HG03460 (cell line): Measurements from ENCODE around the gene ADH1B.
"Not testable (repeated sequence)": the region's sequence is repeated elsewhere in the genome, so short reads cannot be mapped to it uniquely, and the experiment has no call there.

Experiments
- ATAC-seq: cut with Tn5 transposase; IDR thresholded peaks from one replicate; pipeline ENCODE4 v1.9.1; 2021; ENCODE audit not compliant: unreplicated experiment

The ADH1B gene

GRCh38 chr4:99321241-99322191, at the start of gene ADH1B:
Gene ADH1B (minus strand): TSS chr4:99321401. CDS start chr4:99321331, 70 bp downstream.
- no peak for ATAC-seq

GRCh38 chr4:99367817-99368216, 46.6 kb upstream of the ADH1B start:
- not testable (repeated sequence) for ATAC-seq

- ATAC-seq = no peak
These were observed 45.3 kb upstream of the ADH1B start for GRCh38 chr4:99366491-99366890.

- no peak for ATAC-seq
These were observed 41.6 kb upstream of the ADH1B start for GRCh38 chr4:99362768-99363167.

GRCh38 chr4:99361899-99362275, 40.7 kb upstream of the ADH1B start:
- no peak for ATAC-seq

GRCh38 chr4:99361268-99361898, 40.2 kb upstream of the ADH1B start:
- ATAC-seq = no peak

- no peak for ATAC-seq
These were observed 38.4 kb upstream of the ADH1B start for GRCh38 chr4:99359480-99360204.

GRCh38 chr4:99357948-99358347, 36.7 kb upstream of the ADH1B start:
- no peak for ATAC-seq

GRCh38 chr4:99356992-99357391, 35.8 kb upstream of the ADH1B start:
- peak; percentile 79 for ATAC-seq

GRCh38 chr4:99356149-99356548, 34.9 kb upstream of the ADH1B start:
- not testable (repeated sequence) for ATAC-seq

GRCh38 chr4:99352602-99353537, 31.7 kb upstream of the ADH1B start, which contains the start of gene ADH1C:
Gene ADH1C (minus strand): TSS chr4:99352746. CDS start chr4:99352675, 71 bp downstream.
- ATAC-seq = no peak

GRCh38 chr4:99351487-99351886, 30.3 kb upstream of the ADH1B start:
- ATAC-seq = no peak

- ATAC-seq = no peak
These were observed 28.1 kb upstream of the ADH1B start for GRCh38 chr4:99349338-99349737.

GRCh38 chr4:99342624-99343023, 21.4 kb upstream of the ADH1B start:
- ATAC-seq = not testable (repeated sequence)

GRCh38 chr4:99341426-99341825, 20.2 kb upstream of the ADH1B start:
- ATAC-seq = no peak

GRCh38 chr4:99339172-99339571, 18.0 kb upstream of the ADH1B start:
- no peak for ATAC-seq

- no peak for ATAC-seq
These were observed 15.4 kb upstream of the ADH1B start for GRCh38 chr4:99336553-99336952.

- ATAC-seq = no peak
These were observed 13.7 kb upstream of the ADH1B start for GRCh38 chr4:99334880-99335279.

GRCh38 chr4:99330648-99331047, 9.4 kb upstream of the ADH1B start:
- ATAC-seq = no peak

GRCh38 chr4:99329876-99330275, 8.7 kb upstream of the ADH1B start:
- no peak for ATAC-seq
